HS-27A (cell line): ENCODE data around the gene MEF2C.

Experiments used
- DNase-seq: peaks from one replicate; pipeline ENCODE4 v3.0.0-alpha.2; 2012; ENCODE audit warnings: low read depth, missing footprints

MEF2C gene

DNA sequence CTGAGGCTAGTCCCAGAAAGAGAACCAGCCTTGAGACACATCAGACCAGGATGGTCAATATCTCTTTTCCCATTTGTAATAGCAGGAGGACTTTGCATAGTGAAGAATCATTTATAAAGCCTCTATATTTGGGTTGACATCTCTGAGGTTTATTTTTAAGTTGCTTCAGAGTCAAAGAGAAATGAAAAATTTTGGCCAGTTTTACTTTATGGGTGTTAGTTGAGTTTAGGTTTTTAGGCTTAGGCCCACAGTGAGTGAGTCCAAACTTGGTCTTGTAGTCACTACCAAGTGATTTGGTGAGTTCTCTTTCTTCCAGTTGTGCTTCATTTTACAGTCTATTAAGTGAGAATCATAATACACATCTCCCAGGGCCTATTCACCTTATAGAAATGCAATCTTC is 5.3 kb upstream of the MEF2C start:
- no peak for DNase-seq

DNA sequence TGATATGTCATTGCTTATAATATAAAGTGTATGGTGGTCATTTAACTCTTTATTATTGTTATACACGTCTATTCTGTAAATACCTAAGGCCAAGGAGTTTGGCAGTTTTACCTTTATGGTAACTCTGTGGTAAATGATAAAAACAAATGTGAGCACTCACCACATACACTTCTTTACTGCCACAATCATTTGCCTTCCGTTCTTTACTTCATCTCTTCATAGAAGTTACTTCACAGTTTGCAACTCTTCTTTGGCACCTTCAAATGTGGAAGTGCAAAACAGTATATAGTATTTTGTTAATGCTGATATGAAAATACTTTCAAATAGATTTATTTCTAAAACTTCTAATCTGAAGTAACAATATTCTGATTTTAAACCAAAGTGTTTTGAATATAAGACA is 4.4 kb upstream of the MEF2C start:
- no peak for DNase-seq

DNA sequence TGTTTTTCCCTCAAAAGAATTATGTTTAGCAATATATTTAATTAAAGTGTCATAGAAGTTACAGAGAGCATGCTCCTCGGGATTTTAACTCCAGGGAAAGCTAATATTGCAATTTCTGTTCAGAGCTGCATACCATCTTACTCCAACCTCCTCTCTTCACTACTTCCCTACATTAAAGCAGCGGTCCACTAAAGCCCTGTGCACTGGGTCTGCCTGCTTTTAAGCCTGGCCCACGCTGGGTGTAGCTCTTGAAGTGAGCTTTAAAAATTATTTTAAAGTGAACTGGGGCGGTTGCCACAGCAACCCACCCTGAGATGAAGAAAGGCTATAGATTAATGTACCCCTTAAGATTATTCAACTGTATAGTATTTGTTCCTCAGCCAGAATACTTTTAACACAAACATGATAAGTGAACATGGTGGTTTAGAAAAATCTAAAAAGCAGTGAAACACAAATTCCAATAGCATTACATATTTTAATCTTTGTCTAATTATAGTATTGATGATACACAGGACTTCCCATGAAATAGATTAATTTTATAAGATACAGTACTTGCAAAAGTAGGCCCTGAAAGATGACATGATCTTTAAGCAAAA is 3.9 kb upstream of the MEF2C start:
- DNase-seq = no peak

DNA sequence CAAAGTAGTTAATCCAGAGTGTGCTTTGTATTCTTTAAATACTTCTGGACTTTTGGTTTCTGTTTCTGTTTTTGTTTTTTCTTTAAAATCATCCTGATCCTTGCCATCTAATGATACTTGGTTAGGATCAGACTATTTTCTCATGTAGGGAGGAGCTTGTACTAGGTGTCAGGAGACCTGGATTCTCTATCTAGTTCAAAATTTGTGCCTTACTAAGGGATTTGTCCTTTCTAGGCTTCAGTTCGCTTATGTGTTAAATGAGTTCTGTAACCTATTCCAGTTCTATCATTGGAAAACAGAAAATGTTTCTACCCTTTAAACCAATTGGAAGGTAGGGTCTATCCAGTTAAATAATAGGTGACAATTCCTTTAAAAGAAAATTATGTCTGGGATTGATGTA is 3.3 kb upstream of the MEF2C start:
- no peak for DNase-seq

DNA sequence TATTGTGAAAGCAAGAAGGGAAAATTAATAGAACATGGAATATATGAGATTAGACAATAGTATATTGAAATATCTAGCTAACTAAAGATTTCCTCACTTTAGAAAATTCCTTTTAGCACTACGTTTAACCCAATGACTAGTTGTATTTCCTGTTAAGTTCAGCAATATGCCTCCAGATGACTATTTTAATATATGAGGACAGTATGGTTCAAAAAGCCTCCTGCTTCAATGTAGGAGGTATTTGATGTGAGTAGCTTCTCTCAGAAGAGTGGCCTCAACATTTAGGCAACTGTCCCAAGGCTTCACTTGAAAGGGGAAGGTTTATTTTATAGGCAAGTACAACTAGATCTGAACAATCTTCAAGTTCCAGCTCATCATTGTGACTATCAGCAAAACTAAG is 2.0 kb upstream of the MEF2C start:
- DNase-seq = no peak

DNA sequence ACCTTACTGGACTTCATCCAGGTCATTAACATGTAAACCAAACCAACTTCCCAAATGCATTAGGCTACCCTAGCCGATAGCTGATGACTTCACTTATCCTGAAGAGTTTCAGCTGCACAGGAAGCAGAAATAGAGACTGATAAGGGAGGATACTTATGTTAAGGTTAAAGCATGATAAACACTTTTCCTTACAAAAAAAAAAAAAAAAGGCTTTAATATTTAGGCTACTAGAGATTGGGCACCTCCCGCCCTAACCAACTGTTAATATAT is 1.6 kb upstream of the MEF2C start:
- no peak for DNase-seq

DNA sequence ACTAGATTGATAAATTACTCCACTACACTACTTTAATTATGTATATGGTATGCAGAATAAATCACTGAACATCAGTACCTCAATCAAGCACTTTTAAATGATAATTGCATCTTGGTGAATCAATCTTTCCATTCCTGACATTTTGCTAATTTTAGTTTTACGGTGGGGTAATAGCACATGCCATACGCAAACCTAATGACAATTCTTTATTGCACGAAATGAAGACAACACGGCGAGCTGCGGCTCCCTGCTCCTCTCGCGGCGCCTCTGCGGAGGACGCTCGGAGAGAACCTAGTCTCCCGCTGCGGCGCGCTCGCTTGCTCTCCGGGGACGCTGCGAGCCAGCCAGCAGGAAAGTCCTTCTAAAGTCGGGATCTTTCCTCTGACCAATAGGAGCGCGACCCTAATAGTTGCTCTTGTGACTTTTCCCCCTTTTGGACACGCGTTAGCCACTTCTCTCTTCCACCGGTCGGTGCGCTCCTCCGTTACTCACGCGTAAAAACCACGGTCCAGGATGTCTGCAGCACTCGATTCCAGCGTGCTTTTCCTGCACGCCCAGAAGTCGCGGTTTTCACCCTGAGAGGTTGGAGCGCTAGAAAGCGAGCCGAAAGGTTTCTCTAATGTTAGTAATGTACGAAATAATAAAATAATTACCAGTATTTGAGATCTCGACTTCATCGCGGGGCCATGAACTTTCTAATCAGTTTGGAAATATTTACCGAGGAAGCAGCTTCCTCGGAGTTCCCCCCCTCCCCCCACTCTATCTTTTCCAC is 1.0 kb upstream of the MEF2C start:
- DNase-seq = no peak

DNA sequence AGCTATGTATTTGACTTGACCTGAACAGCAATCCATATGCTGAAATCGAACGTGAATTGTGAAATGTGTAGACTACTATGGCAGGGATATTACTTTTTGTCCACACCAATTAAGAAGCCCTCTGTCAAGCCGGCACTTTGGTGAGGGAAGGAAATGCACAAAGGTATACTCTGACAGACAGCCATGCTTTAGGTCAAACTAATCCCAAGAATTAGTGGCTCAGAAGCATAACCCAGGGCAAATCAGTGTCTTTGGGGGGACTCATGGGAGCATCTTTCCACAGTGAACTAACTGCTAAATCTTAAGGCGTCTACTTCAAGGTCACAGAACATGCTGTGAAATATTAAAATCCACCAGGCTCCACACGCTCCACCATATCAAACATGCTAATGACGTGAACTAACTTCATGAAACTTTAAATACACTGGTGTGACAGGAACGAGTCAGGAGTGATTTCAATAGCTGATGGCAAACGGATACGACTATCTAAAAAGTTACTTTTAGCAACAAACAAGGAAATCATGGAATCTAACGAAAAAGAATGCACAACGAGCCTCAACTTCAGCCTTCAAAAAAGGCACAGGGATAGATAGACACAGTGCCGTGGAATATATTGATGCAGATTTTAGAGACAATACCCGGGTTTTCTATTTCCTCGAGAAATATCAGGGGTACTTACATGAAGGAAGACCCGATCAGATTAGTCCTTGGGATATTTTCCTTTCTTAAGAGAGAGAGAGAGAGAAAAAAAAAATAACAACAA is 527 bp downstream of the MEF2C start:
- DNase-seq = no peak

DNA sequence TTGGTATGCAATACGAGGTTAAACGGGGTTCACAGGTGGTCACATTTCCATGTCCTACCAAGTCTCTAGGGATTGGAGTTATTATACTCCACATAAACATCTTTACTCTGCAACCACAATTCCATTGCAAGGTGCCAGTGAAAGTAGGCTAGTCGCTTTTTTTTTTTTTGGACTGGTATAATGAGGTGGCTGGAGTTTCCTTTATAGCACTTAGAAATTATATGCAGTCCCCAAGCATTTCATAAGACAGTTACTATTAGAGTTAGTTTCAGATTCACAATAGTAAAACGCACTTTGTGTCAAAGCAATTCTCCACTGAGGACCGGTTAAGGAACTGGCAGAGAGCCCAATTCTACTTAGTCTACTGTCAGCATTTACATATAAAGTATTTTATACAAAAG is 1.4 kb downstream of the MEF2C start:
- no peak for DNase-seq

DNA sequence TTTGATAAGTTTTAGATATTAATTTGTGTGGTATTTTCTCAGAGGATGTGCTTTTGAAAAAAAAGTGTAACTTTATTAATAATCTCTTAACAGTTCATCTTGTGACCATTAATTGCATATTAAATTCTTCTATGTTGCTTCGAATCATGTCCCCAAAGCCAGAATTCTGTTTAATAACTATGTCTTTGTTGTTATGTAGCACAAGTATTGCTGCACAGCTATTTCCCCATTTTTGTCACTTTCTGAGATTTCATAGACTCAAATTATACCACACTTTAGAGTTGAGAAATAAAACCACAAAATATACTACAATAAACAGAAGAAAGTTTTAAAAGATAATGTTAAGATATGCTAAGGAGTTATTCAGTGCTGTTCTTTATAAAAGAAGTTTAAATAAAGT is 2.8 kb downstream of the MEF2C start:
- DNase-seq = no peak

DNA sequence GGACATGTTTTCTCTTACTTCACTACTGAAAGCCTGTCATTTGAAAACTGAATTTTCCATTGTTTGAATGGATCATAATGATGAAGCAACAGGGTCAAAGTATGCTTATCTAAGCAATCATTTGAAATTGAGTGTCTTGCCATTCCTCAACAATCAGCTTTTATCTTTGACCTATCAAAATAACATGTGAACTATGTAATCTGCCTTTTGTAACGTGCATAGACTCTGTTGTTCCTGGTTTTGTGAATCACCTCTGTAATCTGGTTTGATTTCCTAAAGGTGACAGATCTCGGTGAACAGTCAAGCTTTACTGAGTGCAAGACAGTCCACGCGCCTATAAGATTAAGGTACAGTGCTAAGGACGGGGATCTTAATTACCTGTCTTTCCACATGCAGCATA is 3.3 kb downstream of the MEF2C start:
- DNase-seq = no peak

DNA sequence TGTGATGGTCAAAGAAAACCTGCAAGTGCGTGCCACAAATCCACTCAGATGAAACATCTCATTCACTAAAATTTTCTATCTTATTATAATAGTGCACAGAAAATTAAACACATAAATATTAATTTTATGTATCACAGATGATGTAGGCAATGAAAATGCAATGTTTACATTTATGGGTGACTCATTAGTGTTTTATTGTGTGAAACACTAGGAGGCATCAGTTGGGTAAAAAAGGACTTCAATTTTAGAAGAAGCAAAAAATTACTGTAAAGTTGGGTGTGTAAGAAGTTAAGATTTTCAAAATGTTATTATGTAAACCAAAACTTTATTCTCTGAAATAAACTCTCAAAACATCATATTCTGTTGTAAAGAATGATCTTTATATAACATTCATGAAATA is 4.0 kb downstream of the MEF2C start:
- DNase-seq = no peak

DNA sequence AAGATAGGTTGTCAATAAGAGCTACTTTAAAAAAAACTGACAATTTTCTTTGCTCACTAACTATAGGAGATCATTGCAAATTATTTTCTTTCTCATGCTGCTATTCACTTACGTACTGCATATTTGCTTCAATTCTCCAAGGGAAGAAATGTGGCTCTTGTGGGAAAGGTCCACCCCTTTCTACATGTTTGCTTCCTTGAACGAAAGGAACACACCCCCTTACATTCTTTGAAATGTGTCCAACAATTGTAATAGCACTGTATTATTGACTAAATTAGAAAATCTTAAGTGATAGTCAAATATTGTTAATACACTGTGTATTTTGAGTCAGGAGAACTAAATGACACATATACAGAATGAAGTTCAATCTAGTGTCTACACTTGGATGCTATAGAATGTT is 5.2 kb downstream of the MEF2C start:
- no peak for DNase-seq

DNA sequence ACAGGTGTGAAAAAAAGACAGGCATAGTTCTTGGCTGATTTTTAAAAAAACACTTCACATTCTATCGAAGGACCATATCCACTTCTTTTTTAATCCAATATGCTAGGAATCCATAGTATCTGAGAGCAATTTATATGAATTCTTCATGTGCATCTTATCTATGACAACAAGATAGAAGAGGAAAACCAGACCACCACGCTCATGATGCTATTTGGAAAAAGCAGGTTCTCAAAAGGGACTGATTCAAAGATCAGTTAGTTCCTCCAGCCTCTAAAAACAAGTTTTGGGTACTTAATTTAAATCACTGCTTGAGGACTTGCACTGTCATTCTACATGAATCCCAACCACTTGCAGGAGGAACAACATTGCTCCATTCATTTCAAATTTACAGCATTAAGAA is 6.3 kb downstream of the MEF2C start:
- DNase-seq = no peak

DNA sequence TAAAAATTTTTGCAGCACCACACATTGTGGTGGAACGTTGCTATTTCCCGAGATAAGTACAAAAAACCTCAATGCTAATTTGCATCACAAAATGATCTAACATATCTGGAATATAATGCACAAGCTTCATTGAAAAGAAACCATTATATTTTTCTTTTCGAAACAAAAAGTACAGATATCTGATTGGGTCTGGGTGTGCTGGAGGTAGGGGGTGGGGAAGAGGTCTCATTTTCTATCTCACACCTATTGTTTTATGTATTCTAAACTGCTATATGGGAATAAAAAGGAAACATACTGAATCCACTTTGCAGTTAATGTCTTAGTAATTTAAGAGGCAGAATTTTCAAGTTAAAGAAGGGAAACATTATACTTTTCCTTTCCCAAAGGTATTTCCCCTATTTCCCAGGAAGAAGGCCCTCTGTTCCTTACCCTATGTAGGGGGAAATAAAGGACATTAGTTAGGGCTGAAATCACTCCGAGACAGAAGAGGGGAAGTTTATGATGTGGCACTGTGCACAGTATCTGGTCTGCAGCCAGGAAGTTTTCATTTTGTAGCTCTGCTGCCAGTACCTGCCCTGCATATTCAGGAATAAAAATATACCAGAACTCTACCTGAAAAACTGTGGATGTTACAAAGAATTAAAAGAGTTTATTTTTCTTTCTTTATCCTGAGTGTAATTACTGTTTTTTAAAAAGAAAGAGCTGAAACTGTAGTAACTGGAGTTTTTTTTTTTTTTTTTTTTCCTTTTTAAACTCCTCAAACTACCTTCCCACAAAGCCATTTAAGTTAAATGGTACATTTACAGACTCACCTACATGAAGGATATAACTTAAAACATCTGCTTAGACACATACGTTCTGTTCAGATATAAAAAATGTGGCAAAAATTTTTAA is 7.4 kb downstream of the MEF2C start:
- DNase-seq = no peak

DNA sequence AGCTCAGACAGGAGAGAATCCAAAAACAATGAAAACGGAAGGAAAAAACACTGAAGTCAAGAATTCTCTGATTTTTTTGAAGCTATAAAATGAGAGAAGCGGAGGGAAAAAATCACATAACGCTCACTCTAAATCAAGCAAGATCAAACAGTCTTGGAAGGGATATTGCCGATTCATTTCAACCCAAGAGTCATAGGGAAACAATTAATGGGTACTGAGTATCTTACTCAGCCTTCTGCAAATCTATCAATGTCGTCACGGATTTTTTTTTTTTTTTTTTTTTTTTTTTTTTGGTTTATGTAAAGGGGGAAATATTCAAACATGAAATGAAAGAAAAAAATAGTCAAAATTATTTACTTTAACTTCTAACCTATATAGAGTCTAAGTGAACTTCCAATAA is 9.5 kb downstream of the MEF2C start:
- no peak for DNase-seq

DNA sequence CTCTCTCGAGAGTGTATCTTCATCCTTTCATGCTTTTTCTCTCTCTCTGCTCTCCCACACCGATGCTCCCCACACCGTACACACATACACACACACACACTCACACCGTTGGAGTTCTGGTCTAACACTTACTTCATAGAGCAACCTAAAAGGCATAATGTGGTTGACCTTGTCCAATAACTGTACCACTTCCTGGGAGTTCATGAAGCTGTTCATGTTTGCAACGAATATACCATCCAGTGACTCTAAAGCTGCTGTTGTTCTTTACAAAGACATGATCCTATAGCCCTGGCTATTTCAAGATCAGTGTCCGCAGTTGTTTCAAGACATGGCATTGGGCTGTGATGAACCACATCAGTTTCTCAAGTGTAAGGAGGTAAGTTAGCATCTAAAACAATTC is 10.0 kb downstream of the MEF2C start:
- no peak for DNase-seq

DNA sequence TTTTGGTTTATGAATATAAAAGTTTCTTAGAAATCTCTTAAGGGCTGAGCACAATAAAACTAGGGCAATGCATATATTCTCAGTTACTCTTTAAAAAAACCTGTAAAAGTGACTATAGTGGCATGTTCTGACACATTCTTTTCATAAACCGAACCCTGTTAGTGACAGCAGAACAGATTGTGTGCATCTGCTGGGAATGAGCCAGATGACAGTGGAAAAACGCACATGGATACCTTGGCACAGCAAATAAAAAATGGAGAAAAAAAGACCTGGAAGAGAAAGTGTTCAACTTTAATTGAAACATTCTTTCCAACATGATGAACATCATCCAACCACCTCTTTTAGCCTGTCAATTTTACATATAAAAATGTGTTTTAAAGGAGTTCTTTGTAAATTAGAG is 12.7 kb downstream of the MEF2C start:
- no peak for DNase-seq

DNA sequence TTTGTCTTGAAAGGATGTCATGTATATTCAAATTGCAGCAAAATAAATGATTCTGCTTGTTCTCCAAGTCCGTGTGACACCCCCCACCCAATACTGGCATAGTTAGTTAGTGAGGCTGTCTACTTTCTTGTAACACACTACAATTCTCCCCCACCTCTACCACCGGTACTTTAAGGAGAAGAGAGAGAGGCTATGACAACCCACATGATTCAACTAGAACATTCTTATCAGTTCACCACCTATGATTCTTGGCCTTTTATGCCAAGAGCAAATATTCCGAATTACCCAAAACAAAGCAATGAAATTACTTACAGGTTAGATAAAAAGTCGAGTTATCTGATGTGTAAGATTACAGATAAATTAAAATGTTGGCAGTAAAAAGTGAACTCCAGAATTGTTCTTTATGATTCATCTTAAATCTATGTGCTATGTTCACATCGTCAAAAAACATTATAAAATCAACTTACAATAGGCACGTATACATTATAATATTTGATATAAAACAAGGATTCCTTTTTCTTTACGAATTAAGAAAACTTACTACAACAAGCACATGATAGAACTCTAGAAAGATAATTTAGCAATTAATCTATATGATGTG is 14.4 kb downstream of the MEF2C start:
- no peak for DNase-seq

DNA sequence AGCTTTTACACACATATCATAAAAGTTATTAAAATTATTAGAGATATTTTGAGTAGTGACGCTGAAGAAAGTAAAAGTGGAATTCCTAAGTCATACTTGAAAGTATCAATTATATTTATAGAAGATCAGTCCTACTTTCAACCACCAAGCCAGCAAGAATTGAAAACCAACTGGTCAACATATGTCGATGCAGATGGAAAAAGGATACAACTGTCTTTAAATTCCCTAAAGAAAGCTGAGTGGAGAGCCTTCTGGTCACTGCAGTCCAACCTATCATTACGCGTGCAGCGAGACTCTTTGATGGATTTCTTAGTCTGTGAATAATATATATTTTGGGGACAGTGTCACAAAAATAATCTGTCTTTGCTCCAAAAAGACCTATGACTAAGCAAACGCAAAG is 15.3 kb downstream of the MEF2C start:
- no peak for DNase-seq

DNA sequence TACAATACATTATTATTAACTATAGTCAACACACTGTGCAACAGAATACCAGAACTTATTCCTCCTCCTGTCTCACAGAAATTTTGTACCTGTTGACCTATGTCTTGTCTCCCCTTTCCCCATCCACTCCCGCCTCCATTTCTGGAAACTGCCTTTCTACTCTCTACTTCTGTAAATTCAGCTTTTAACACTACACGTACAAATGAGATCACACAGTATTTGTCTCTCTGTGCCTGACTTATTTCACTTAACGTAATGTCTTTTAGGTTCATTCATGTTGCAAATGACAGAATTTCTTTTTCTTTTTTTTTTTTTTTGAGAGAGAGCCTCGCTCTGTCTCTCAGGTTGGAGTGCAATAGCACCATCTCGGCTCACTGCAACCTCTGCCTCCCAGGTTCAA is 19.5 kb downstream of the MEF2C start:
- DNase-seq = no peak

DNA sequence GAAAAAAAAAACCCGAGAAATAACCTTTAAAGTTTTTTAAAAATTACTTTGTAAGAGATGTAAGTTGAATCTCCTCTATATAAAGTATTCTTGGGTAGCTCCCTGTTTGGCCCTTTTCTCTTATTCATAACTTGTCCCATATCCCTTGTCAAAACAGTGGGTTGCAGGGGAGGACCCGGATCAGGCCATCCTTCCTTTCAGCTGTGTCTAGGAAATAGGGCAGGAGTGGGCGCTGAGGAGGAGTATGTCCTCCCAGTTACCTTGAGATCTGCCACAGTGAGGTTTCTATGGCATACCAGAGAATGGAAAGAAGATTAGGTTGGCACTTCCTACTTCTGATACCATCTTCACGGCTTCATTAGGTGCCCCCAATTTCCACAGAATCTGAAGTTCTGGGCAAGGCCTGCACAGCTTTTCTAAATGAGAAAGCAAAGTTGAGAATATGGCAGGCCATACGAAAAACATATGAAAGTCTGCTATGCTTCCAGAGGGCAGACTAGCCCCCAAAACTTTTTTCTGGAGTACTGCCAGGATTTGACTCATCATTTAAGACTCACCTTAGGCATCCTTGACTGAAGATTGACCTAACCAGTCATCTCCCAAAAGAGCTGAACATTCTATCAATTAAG is 20.3 kb downstream of the MEF2C start:
- no peak for DNase-seq
